ENCODE results near the gene MYO7A.

Gene MYO7A

GRCh38 chr11:77130763-77131513 is 2.9 kb downstream of the MYO7A start:
- Histone ChIP-seq H3K36me3 (ENCODE audit: control insufficient read depth, insufficient read depth, low read length) (no peaks in the 10 kb centered on the region), H3K4me1 (ENCODE audit: control insufficient read depth, insufficient read depth, low read length) (peaks cover 18% of the 10 kb centered on the region)

GRCh38 chr11:77131560-77131959 is 3.5 kb downstream of the MYO7A start:
- Histone ChIP-seq H3K27ac (ENCODE audit: low read depth, low read length) (no peak overlapping the region), H3K36me3 (ENCODE audit: control insufficient read depth, insufficient read depth, low read length) (no peaks in the 10 kb centered on the region), H3K9me3 (ENCODE audit: control insufficient read depth, insufficient read depth, low read length) (no peaks in the 10 kb centered on the region), H3K4me1 (ENCODE audit: control insufficient read depth, insufficient read depth, low read length) (peaks cover 14% of the 10 kb centered on the region), H3K9ac (ENCODE audit: low read depth, low read length) (no peak overlapping the region), H3K4me3 (ENCODE audit: low read depth, low read length) (no peak overlapping the region), H3K27me3 (ENCODE audit: control insufficient read depth, insufficient read depth, low read length) (no peaks in the 10 kb centered on the region)

More at GRCh38 chr11:77130763-77131513, 2.9 kb downstream of the MYO7A start:
- Histone ChIP-seq H3K9me3 (ENCODE audit: control insufficient read depth, insufficient read depth, low read length) (no peaks in the 10 kb centered on the region), H3K4me3 (ENCODE audit: low read depth, low read length) (no peak overlapping the region), H3K9ac (ENCODE audit: low read depth, low read length) (no peak overlapping the region), H3K27me3 (ENCODE audit: control insufficient read depth, insufficient read depth, low read length) (no peaks in the 10 kb centered on the region), H3K27ac (ENCODE audit: low read depth, low read length) (no peak overlapping the region)

GRCh38 chr11:77135069-77135468 is 7.0 kb downstream of the MYO7A start:
- Histone ChIP-seq H3K9me3 (ENCODE audit: control insufficient read depth, insufficient read depth, low read length) (no peaks in the 10 kb centered on the region), H3K4me3 (ENCODE audit: low read depth, low read length) (no peak overlapping the region), H3K9ac (ENCODE audit: low read depth, low read length) (no peak overlapping the region), H3K36me3 (ENCODE audit: control insufficient read depth, insufficient read depth, low read length) (no peaks in the 10 kb centered on the region), H3K4me1 (ENCODE audit: control insufficient read depth, insufficient read depth, low read length) (peaks cover 4% of the 10 kb centered on the region; the same call in 1 of the 2 replicates), H3K27ac (ENCODE audit: low read depth, low read length) (no peak overlapping the region), H3K27me3 (ENCODE audit: control insufficient read depth, insufficient read depth, low read length) (no peaks in the 10 kb centered on the region)

- Histone ChIP-seq H3K4me3 (ENCODE audit: low read depth, low read length) (no peak overlapping the region), H3K36me3 (ENCODE audit: control insufficient read depth, insufficient read depth, low read length) (no peaks in the 10 kb centered on the region), H3K27me3 (ENCODE audit: control insufficient read depth, insufficient read depth, low read length) (no peaks in the 10 kb centered on the region), H3K9me3 (ENCODE audit: control insufficient read depth, insufficient read depth, low read length) (no peaks in the 10 kb centered on the region), H3K9ac (ENCODE audit: low read depth, low read length) (no peak overlapping the region), H3K27ac (ENCODE audit: low read depth, low read length) (no peak overlapping the region), H3K4me1 (ENCODE audit: control insufficient read depth, insufficient read depth, low read length) (peaks cover 6% of the 10 kb centered on the region; the same call in 1 of the 2 replicates)
Measured at GRCh38 chr11:77136074-77136473, 8.0 kb downstream of the MYO7A start.

- peaks cover 6% of the 10 kb centered on the region; the same call in 1 of the 2 replicates for H3K4me1 ChIP-seq (ENCODE audit: control insufficient read depth, insufficient read depth, low read length)
- H3K9me3 ChIP-seq (ENCODE audit: control insufficient read depth, insufficient read depth, low read length), result no peaks in the 10 kb centered on the region
- H3K4me3 ChIP-seq (ENCODE audit: low read depth, low read length), result no peak overlapping the region
- H3K9ac ChIP-seq (ENCODE audit: low read depth, low read length), result no peak overlapping the region
- no peak overlapping the region for H3K27ac ChIP-seq (ENCODE audit: low read depth, low read length)
- H3K27me3 ChIP-seq (ENCODE audit: control insufficient read depth, insufficient read depth, low read length), result no peaks in the 10 kb centered on the region
- H3K36me3 ChIP-seq (ENCODE audit: control insufficient read depth, insufficient read depth, low read length), result no peaks in the 10 kb centered on the region
Measured at GRCh38 chr11:77136784-77137420, 8.9 kb downstream of the MYO7A start.

GRCh38 chr11:77137421-77137820 is 9.4 kb downstream of the MYO7A start:
- Histone ChIP-seq H3K27me3 (ENCODE audit: control insufficient read depth, insufficient read depth, low read length) (no peaks in the 10 kb centered on the region), H3K9me3 (ENCODE audit: control insufficient read depth, insufficient read depth, low read length) (no peaks in the 10 kb centered on the region), H3K36me3 (ENCODE audit: control insufficient read depth, insufficient read depth, low read length) (no peaks in the 10 kb centered on the region), H3K4me1 (ENCODE audit: control insufficient read depth, insufficient read depth, low read length) (peaks cover 6% of the 10 kb centered on the region; the same call in 1 of the 2 replicates), H3K4me3 (ENCODE audit: low read depth, low read length) (no peak overlapping the region), H3K27ac (ENCODE audit: low read depth, low read length) (no peak overlapping the region), H3K9ac (ENCODE audit: low read depth, low read length) (no peak overlapping the region)

GRCh38 chr11:77138106-77138649 is 10.1 kb downstream of the MYO7A start:
- H3K9ac ChIP-seq (ENCODE audit: low read depth, low read length), result no peak overlapping the region
- no peak overlapping the region for H3K4me3 ChIP-seq (ENCODE audit: low read depth, low read length)
- no peaks in the 10 kb centered on the region for H3K9me3 ChIP-seq (ENCODE audit: control insufficient read depth, insufficient read depth, low read length)
- H3K27me3 ChIP-seq (ENCODE audit: control insufficient read depth, insufficient read depth, low read length), result no peaks in the 10 kb centered on the region
- H3K4me1 ChIP-seq (ENCODE audit: control insufficient read depth, insufficient read depth, low read length), result peaks cover 6% of the 10 kb centered on the region; the same call in 1 of the 2 replicates
- no peak overlapping the region for H3K27ac ChIP-seq (ENCODE audit: low read depth, low read length)
- no peaks in the 10 kb centered on the region for H3K36me3 ChIP-seq (ENCODE audit: control insufficient read depth, insufficient read depth, low read length)

GRCh38 chr11:77139201-77139600 is 11.2 kb downstream of the MYO7A start:
- Histone ChIP-seq H3K4me1 (ENCODE audit: control insufficient read depth, insufficient read depth, low read length) (peaks cover 6% of the 10 kb centered on the region; the same call in 1 of the 2 replicates), H3K27ac (ENCODE audit: low read depth, low read length) (no peak overlapping the region), H3K36me3 (ENCODE audit: control insufficient read depth, insufficient read depth, low read length) (no peaks in the 10 kb centered on the region), H3K4me3 (ENCODE audit: low read depth, low read length) (no peak overlapping the region), H3K9me3 (ENCODE audit: control insufficient read depth, insufficient read depth, low read length) (no peaks in the 10 kb centered on the region), H3K9ac (ENCODE audit: low read depth, low read length) (no peak overlapping the region), H3K27me3 (ENCODE audit: control insufficient read depth, insufficient read depth, low read length) (no peaks in the 10 kb centered on the region)

- Histone ChIP-seq H3K9ac (ENCODE audit: low read depth, low read length) (no peak overlapping the region), H3K36me3 (ENCODE audit: control insufficient read depth, insufficient read depth, low read length) (no peaks in the 10 kb centered on the region), H3K4me1 (ENCODE audit: control insufficient read depth, insufficient read depth, low read length) (peaks cover 6% of the 10 kb centered on the region; the same call in 1 of the 2 replicates), H3K27ac (ENCODE audit: low read depth, low read length) (no peak overlapping the region), H3K4me3 (ENCODE audit: low read depth, low read length) (no peak overlapping the region), H3K9me3 (ENCODE audit: control insufficient read depth, insufficient read depth, low read length) (no peaks in the 10 kb centered on the region), H3K27me3 (ENCODE audit: control insufficient read depth, insufficient read depth, low read length) (no peaks in the 10 kb centered on the region)
Measured at GRCh38 chr11:77140231-77140851, 12.3 kb downstream of the MYO7A start.

- no peak overlapping the region for H3K27ac ChIP-seq (ENCODE audit: low read depth, low read length)
Measured at GRCh38 chr11:77141034-77141433, 13.0 kb downstream of the MYO7A start.

More at GRCh38 chr11:77141034-77141433, 13.0 kb downstream of the MYO7A start:
- H3K4me3 ChIP-seq (ENCODE audit: low read depth, low read length), result no peak overlapping the region
- no peaks in the 10 kb centered on the region for H3K36me3 ChIP-seq (ENCODE audit: control insufficient read depth, insufficient read depth, low read length)
- H3K9ac ChIP-seq (ENCODE audit: low read depth, low read length), result no peak overlapping the region
- H3K27me3 ChIP-seq (ENCODE audit: control insufficient read depth, insufficient read depth, low read length), result no peaks in the 10 kb centered on the region
- H3K9me3 ChIP-seq (ENCODE audit: control insufficient read depth, insufficient read depth, low read length), result no peaks in the 10 kb centered on the region
- H3K4me1 ChIP-seq (ENCODE audit: control insufficient read depth, insufficient read depth, low read length), result peaks cover 6% of the 10 kb centered on the region; the same call in 1 of the 2 replicates
